Measurements from ENCODE around the gene ECT2L. TPM values are rescaled to one million over a fixed set of nuclear protein-coding genes. Genes with fewer than 3 reads are reported as not detected.
A peak's percentile ranks its signal among the peaks of the same experiment; 100 is the strongest.

ECT2L gene
- total and polyA plus RNA-seq, 4 donors: 2.1 to 15.3 (median 8.7) TPM

DNA sequence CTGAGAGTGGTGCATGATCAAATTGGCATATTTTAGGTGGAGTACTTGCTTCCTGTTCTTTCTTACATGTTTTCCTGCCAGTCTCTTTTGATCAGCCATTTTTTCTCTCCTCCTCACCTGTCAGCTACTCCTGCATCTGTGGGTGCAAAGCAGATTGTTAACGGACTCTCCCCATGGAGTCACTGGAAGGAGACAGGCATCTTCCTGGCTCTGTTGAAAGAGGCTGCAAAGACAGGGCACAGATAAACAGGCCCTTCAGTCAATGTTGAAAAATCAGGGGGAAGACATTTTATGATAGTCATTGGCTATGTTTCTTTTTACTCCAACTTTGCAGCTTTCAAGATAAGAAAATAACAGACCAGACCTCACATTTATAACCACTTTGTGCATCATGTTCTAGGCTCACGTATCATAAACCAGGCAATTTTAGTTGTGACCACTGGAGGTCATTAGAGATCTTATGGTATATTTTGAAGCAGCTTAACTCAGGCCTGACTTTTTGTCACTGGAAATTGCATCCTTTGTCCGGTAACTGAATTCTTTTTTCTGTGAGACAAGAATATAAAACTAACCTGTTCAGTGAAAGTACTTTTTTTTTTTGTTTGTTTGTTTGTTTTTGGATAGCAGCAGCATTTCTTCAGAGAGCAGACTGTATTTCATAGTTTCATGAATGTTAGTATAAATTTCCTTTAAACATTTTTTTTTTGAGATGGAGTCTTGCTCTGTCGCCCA lies 20.1 kb downstream of the ECT2L start:
- Histone ChIP-seq H3K9me3 (ENCODE audit: control insufficient read depth in 4 of 4, insufficient read depth in 3 of 4, low read length in 3 of 4) (peaks cover 0 to 2% (median 0%) of the 10 kb centered on the region in 4 donors), H3K9ac (ENCODE audit: insufficient read depth in 1 of 2, low read length in 2 of 2) (no peak overlapping the region), H3K27ac (ENCODE audit: low read depth in 1 of 2, low read length in 1 of 2) (no peak overlapping the region), H3K4me3 (no peak overlapping the region), H3K36me3 (ENCODE audit: control insufficient read depth in 4 of 4, insufficient read depth in 4 of 4, low read length in 4 of 4) (no peaks in the 10 kb centered on the region), H3K27me3 (ENCODE audit: control insufficient read depth in 3 of 3, insufficient read depth in 3 of 3, low read length in 2 of 3) (no peaks in the 10 kb centered on the region), H3K4me1 (ENCODE audit: control insufficient read depth in 5 of 5, insufficient read depth in 5 of 5, low read length in 5 of 5) (peaks cover 0 to 11% (median 7%) of the 10 kb centered on the region in 5 donors)
- ATAC-seq (ENCODE audit: insufficient read depth, low FRiP score): peak; percentile 63
- 35 to 50% methylated on average over 4 of the region's 4 CpGs for WGBS, 2 donors
- TF ChIP-seq, protein P1, sequence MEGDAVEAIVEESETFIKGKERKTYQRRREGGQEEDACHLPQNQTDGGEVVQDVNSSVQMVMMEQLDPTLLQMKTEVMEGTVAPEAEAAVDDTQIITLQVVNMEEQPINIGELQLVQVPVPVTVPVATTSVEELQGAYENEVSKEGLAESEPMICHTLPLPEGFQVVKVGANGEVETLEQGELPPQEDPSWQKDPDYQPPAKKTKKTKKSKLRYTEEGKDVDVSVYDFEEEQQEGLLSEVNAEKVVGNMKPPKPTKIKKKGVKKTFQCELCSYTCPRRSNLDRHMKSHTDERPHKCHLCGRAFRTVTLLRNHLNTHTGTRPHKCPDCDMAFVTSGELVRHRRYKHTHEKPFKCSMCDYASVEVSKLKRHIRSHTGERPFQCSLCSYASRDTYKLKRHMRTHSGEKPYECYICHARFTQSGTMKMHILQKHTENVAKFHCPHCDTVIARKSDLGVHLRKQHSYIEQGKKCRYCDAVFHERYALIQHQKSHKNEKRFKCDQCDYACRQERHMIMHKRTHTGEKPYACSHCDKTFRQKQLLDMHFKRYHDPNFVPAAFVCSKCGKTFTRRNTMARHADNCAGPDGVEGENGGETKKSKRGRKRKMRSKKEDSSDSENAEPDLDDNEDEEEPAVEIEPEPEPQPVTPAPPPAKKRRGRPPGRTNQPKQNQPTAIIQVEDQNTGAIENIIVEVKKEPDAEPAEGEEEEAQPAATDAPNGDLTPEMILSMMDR (IDR thresholded peaks at IDR 0.05; ENCODE audit: control extremely low read depth, extremely low read depth): peak; percentile 68
- peak in 2 of 3 donors; percentile 82 to 87 for DNase-seq

DNA sequence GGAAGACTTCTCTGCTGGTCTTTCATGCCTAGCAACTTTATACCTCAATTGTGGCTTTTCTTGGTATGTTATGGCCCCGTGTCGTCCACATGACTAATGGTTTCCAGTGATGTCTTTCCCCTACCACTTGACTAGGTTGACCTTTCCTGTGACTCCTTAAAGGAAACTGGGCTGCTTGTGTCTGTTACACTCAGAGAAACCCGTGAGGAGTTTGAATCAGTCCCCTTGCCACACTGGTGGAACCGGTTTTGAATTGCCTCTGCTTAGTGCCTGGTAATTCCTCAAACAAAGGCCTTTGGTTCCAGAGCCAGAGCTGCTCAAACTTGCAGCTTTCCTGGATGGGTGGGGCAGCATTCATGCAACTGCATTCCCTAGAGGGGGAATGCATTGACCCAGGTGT lies 21.9 kb downstream of the ECT2L start:
- no peaks in the 10 kb centered on the region for H3K27me3 ChIP-seq (ENCODE audit: control insufficient read depth in 3 of 3, insufficient read depth in 3 of 3, low read length in 2 of 3)
- H3K9me3 ChIP-seq (ENCODE audit: control insufficient read depth in 4 of 4, insufficient read depth in 3 of 4, low read length in 3 of 4): no peaks in the 10 kb centered on the region
- peaks cover 0 to 11% (median 7%) of the 10 kb centered on the region in 5 donors for H3K4me1 ChIP-seq (ENCODE audit: control insufficient read depth in 5 of 5, insufficient read depth in 5 of 5, low read length in 5 of 5)
- DNase-seq (peak; percentile 82 to 93 (median 87)), ATAC-seq (ENCODE audit: insufficient read depth, low FRiP score) (peak; percentile 78)
- no peaks in the 10 kb centered on the region for H3K36me3 ChIP-seq (ENCODE audit: control insufficient read depth in 4 of 4, insufficient read depth in 4 of 4, low read length in 4 of 4)
- H3K27ac ChIP-seq (ENCODE audit: low read depth in 1 of 2, low read length in 1 of 2): peak overlapping the region in 1 of 2 donors; percentile 70
- WGBS, 2 donors: 56 to 78% methylated on average over 4 of the region's 4 CpGs
- no peak overlapping the region for H3K4me3 ChIP-seq
- H3K9ac ChIP-seq (ENCODE audit: insufficient read depth in 1 of 2, low read length in 2 of 2): no peak overlapping the region
- TF ChIP-seq, protein P1 (IDR thresholded peaks at IDR 0.05; ENCODE audit: control extremely low read depth, extremely low read depth): no peak

DNA sequence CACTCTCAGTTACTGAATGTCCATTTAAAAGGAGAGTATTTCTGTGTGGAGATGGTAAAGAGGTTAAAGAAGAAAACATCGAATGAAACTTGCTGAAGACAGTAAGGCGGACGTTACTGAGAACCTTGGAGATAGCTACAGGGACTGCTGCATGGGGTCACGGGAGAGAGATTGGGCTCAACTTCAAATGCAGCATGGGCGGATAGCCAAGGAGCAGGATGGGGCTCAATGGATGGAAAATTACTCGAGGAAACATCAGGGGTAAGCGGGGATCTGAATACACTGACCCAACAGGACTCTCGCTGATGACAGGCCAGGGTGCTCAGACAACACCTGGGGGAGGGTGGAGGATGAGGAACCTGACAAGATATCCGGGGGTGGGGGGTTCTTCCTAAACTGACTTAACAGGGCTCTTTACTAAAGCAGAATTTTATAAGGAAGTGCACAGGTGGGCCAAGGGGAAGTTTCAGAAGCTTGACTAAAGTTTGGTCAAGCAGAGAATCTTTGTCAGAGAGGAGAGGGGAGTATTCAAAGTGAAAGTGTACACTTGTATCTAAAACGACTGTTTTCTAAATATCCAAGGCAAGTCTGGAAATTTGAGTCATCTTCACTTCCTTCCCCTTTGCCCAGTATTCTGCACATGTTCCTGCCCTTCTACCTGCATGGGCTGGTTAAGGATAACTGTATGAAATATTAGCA lies 22.8 kb downstream of the ECT2L start:
- Histone ChIP-seq H3K9me3 (ENCODE audit: control insufficient read depth in 4 of 4, insufficient read depth in 3 of 4, low read length in 3 of 4) (no peaks in the 10 kb centered on the region), H3K36me3 (ENCODE audit: control insufficient read depth in 4 of 4, insufficient read depth in 4 of 4, low read length in 4 of 4) (no peaks in the 10 kb centered on the region), H3K9ac (ENCODE audit: insufficient read depth in 1 of 2, low read length in 2 of 2) (no peak overlapping the region), H3K27me3 (ENCODE audit: control insufficient read depth in 3 of 3, insufficient read depth in 3 of 3, low read length in 2 of 3) (no peaks in the 10 kb centered on the region), H3K4me3 (no peak overlapping the region), H3K4me1 (ENCODE audit: control insufficient read depth in 5 of 5, insufficient read depth in 5 of 5, low read length in 5 of 5) (peaks cover 0 to 11% (median 7%) of the 10 kb centered on the region in 5 donors), H3K27ac (ENCODE audit: low read depth in 1 of 2, low read length in 1 of 2) (peak overlapping the region in 1 of 2 donors; percentile 76)
- ATAC-seq (ENCODE audit: insufficient read depth, low FRiP score) (no peak), DNase-seq (peak in 1 of 3 donors; percentile 31)
- TF ChIP-seq, protein P1 (IDR thresholded peaks at IDR 0.05; ENCODE audit: control extremely low read depth, extremely low read depth): no peak
- 65 to 72% methylated on average over 10 of the region's 10 CpGs for WGBS, 2 donors
